Activated CD8-positive, alpha-beta memory T cell treated with anti-CD3 and anti-CD28 coated beads for 36 hours (primary cell): ENCODE measurements around the gene GFM1. TPM values are rescaled to one million over a fixed set of nuclear protein-coding genes. Genes with fewer than 3 reads are reported as not detected.

ENCODE experiments used
- CTCF ChIA-PET: fragments of 350-600 bp; sonication (Branson Sonifier 250); formaldehyde crosslinking; loops from one replicate; lab custom pipeline; 2021; ENCODE audit warnings: antibody characterized with exemption; lab: Charles Lee
- POLR2A ChIA-PET: fragments of 350-600 bp; sonication (Branson Sonifier 250); formaldehyde crosslinking; loops from one replicate; lab custom pipeline; 2021; ENCODE audit warnings: antibody characterized with exemption; lab: Charles Lee
- total RNA-seq, 2 experiments: library from RNA; stranded (reverse); gene quantifications; one replicate each; pipeline ENCODE4 v1.2.3, GENCODE V29; 2021

GFM1 gene
- total RNA-seq, 2 experiments from 2014 or later = 87.6 to 88.5 TPM

DNA sequence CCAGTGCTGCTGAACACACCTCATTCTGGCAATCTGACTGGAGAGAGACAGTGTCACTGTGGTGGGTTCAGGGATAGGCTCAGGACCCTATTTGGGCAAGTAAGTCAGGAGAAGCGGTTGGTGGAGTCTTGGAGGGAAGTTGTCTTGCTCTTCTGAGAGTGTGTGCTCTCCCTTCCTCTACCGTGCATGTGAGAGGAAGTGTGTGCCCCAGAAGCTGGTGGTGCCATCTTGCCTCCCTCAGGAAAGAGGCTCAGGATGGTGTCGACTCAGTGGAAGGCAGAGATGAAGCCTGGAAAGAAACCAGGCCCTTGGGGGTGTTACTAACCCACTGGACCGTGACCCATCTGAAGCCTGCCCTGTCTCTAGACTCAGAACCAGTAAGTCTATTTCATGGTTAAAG, 94.8 kb downstream of the GFM1 start:
- POLR2A ChIA-PET = no interaction called here
- CTCF ChIA-PET = no interaction called here

DNA sequence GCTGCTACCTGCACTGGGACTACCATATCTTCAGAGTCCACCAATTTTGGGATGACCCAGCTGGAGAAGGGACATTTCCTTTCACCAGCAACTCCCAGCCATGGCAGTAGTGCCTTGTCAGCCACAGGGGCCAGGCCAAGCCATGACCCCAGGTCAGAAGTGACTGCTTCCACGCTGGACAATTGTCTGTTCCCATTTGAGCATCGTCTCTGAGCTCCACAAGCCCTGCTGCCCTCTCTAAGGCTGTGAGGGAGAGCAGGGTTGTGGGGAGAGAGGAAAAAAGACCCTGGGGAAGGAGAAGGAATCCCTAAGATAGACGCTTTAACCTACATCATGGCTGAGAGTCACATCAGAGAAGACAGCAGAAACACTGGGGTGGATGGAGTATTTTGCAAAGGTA, 95.3 kb downstream of the GFM1 start:
- CTCF ChIA-PET = no interaction called here

More for the DNA sequence above, 95.3 kb downstream of the GFM1 start:
- POLR2A ChIA-PET = no interaction called here

Other genes with a start within 250 kb of the GFM1 start
- 1 to 10 TPM; 2.8 to 4.7 TPM for gene MLF1, start 73.3 kb upstream of the GFM1 start, total RNA-seq
- gene LXN, start 28.1 kb downstream of the GFM1 start, total RNA-seq = 1 to 10 TPM; 5.3 to 5.9 TPM
- not detected for gene RARRES1, start 87.9 kb downstream of the GFM1 start, total RNA-seq
- 10 to 100 TPM; 22.7 to 27.5 TPM for gene MFSD1, start 157.5 kb downstream of the GFM1 start, total RNA-seq